ENCODE results near the gene PMS2.
"Not testable (repeated sequence)": the region's sequence is repeated elsewhere in the genome, so short reads cannot be mapped to it uniquely, and the experiment has no call there.

- not testable (repeated sequence) for TF ChIP-seq CTCF (optimal IDR thresholded peaks at IDR 0.05 in 1 of 3, IDR thresholded peaks at IDR 0.05 in 1 of 3, conservative IDR thresholded peaks at IDR 0.05 in 1 of 3; ENCODE audit: extremely low read depth in 1 of 3, insufficient read depth in 2 of 3, low read length in 3 of 3); EZH2 (IDR thresholded peaks at IDR 0.05; ENCODE audit: low read length)
These were observed 84.2 kb downstream of the PMS2 start for GRCh38 chr7:5924630-5925029.
